Choroid plexus epithelial cell (primary cell): Measurements from ENCODE around the gene MEF2B.

Source experiments
- DNase-seq: peaks from one replicate; pipeline ENCODE4 v3.0.0-alpha.2; 2010; ENCODE audit warnings: low read depth
- H3K4me3 ChIP-seq: 2 replicates; pipeline ENCODE4 v1.5.1; 2011; ENCODE audit warnings: low read depth, mild to moderate bottlenecking, control low read depth, low read length, moderate library complexity
- TF ChIP-seq, protein P1 (sequence below): conservative IDR thresholded peaks from 2 replicates; pipeline ENCODE4 v1.5.1; 2011; ENCODE audit warnings: low read depth, mild to moderate bottlenecking, control low read depth, inconsistent platforms, low read length, moderate library complexity

The MEF2B gene

DNA sequence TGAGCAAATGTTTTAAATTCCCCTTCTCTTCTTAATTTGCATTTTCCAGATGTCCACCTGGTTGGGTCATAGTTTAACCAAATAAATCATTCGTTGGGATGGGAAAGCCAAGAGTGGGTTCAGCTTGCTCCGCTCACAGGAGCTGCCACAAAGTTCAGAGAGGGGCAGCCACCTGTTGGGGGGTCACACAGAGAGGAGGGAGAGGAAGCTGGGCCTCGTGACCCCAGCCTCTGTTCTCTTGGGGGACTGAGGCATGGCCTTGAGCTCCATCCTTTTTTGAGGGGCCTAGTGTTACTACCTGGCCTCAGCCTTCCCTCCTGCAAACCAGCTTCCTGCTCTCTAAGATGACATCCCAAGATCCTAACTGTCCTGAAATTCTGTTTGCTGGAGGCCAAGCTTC is 2.5 kb downstream of the MEF2B start:
- TF ChIP-seq, protein P1, sequence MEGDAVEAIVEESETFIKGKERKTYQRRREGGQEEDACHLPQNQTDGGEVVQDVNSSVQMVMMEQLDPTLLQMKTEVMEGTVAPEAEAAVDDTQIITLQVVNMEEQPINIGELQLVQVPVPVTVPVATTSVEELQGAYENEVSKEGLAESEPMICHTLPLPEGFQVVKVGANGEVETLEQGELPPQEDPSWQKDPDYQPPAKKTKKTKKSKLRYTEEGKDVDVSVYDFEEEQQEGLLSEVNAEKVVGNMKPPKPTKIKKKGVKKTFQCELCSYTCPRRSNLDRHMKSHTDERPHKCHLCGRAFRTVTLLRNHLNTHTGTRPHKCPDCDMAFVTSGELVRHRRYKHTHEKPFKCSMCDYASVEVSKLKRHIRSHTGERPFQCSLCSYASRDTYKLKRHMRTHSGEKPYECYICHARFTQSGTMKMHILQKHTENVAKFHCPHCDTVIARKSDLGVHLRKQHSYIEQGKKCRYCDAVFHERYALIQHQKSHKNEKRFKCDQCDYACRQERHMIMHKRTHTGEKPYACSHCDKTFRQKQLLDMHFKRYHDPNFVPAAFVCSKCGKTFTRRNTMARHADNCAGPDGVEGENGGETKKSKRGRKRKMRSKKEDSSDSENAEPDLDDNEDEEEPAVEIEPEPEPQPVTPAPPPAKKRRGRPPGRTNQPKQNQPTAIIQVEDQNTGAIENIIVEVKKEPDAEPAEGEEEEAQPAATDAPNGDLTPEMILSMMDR = no peak
- H3K4me3 ChIP-seq = no peak overlapping the region
- no peak for DNase-seq

DNA sequence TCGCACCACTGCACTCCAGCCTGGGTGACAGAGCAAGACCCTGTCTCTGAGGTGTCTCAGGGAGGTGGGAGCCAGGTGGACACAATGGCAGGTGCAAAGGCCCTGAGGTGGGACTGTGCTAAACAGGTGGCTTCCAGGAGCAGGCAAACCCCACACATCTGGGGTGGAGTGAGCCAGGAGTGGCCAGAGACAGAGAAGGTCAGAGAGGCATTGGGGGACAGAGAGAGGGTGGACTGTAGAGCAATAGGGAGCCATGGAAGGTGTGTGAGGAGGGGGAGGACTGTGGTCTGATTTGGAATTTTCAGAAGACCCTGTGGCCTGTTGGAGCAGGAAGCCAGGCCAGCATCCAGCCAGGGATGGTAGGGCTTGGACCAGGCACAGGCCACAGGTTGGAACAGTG is 4.7 kb downstream of the MEF2B start:
- H3K4me3 ChIP-seq = no peak overlapping the region
- DNase-seq = no peak
- TF ChIP-seq, protein P1 = no peak

DNA sequence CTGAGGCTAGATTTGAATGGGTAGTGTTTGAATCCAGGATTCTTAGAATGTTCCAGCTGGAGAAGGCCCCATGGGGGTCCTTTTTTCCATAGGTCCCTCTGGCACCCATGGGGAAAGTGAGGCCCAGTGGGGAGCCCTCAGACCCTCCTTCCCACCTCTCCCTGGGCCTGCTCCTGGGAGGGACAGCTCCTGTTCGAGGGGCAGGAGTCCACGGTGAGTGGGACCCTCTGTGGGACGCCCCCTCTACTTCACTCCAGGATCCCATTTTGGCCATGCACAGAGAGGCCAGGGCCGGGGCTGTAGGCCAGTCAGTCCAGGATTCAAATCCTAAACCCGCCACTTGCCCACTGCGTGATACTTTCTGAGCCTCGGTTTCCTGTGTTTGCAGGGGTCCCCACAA is 7.6 kb downstream of the MEF2B start:
- no peak for DNase-seq
- TF ChIP-seq, protein P1 = no peak
- H3K4me3 ChIP-seq = no peak overlapping the region

DNA sequence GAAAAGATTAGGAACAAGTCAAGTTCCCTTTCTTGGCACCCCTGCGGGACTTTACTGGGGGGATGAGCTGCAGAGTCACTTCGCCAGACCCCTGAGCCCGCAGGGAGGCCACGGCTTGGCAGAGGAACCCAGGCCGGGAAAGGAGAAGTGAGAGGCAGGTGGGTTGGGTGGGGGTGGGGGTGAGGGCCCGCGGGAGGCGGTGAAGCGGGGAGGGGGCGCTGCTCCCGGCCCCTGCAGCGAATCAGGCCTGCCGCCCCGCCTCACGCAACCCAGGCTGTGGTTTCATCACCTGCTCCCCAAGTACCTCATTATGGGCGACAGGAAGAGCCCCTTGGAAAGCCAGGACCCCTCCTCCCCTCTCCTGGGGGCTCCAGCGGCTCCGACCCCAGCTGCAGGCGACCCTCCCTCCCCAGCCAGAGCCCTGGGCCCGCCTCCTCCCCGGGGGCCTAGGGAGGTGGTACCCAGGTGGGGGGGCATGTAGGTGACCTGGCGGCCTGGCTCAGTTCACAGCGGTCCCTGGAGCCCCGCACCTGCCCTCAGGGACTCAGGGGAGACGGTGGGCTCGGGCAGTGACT is 9.5 kb downstream of the MEF2B start:
- TF ChIP-seq, protein P1 = no peak
- no peak for DNase-seq
- H3K4me3 ChIP-seq = no peak overlapping the region

DNA sequence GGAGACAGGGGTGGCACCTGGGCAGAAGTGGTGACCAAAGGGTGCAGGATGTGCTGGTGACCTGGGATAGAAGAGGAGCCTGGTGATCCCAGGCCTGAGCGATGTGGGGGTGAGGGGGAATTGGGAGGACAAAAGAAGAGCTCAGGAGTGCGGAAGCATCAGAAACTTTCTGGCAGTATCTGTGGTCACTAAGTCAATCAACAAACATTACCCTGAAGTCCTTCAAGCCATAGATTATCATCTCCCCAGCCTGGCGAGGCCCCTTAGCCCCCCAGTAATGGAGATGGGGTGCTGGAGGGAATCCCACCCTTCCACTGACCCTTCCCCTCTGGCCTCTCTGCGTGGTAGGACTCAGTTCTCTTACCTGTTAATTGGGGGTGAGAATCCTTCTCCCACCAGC is 10.5 kb downstream of the MEF2B start:
- no peak for DNase-seq
- TF ChIP-seq, protein P1 = no peak
- no peak overlapping the region for H3K4me3 ChIP-seq

DNA sequence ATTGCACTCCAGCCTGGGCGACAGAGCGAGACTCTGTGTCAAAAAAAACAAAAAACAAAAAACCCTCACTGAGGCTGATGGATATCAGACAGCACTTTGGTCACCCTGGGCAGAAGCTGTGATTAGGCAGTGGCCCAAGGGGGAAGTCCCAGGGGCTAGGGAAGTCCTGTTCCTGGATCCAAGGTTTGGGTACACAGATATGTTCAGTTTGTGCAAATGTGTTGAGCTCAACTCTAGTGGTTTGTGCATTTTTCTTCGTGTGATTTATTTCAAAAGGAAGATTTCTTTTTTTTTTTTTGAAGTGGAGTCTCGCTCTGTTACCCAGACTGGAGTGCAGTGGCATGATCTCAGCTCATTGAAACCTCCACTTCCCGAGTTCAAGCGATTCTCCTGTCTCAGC is 12.3 kb downstream of the MEF2B start:
- TF ChIP-seq, protein P1 = no peak
- no peak for DNase-seq
- H3K4me3 ChIP-seq = no peak overlapping the region

DNA sequence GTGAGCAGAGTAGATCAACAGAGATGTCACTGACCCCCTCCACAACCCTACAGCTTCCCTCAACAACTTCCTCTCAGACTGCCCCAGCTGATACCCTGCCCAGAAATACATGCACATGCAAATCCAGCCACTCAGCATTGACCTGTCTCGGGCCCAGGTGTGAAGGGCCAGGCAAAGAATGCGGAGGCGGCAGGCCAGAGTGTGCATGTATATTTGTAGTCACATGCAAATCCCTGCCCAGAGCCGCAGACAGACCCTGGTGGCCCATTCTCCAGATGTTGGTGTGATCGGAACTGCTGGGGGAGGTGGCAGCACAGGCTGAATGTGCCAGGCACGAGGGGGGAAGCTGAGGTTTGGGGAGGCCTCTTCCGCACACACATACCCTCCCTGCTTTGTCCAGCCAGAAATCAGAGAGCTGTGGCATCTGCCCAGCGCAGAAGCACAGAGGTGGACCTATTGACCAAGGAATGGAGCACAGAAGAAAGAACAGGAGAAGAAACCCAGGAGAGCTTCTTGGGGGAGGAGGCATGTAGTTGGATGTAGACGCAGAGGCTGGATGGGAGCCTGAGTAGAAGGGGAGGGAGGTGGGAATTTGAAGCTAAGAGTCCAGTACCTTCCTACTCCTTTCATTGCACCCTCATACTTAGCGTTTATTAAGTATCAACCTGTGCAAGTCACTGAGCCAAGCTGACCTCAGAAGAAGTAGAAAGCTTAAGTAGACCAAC is 14.4 kb downstream of the MEF2B start:
- TF ChIP-seq, protein P1 = no peak
- no peak for DNase-seq
- no peak overlapping the region for H3K4me3 ChIP-seq
